Lung (tissue), 12 donors: ENCODE results near the gene CABLES2. TPM values are rescaled to one million over a fixed set of nuclear protein-coding genes. Genes with fewer than 3 reads are reported as not detected.

Experiments
- ATAC-seq: fragments of 200-7000 bp; cut with Tn5 transposase; one replicate; pipeline ENCODE4 v1.9.1; 2020; ENCODE audit warnings: moderate number of reproducible peaks; ENCODE audit not compliant: insufficient read depth, low FRiP score
- DNase-seq, 3 donors: peaks; one replicate each; pipeline ENCODE4 v3.0.0-alpha.2; 2013 to 2017
- H3K27ac ChIP-seq, 2 donors: one replicate each; pipeline ENCODE4 v1.5.1; 2013; ENCODE audit warnings: mild to moderate bottlenecking in 2 of 2, moderate library complexity in 2 of 2, control low read depth in 1 of 2, inconsistent platforms in 1 of 2, low read depth in 1 of 2, low read length in 1 of 2
- H3K27me3 ChIP-seq, 3 donors: one replicate each; pipeline ENCODE4 v1.5.1; 2013; ENCODE audit warnings: low read length in 2 of 3; ENCODE audit not compliant: control insufficient read depth in 3 of 3, insufficient read depth in 3 of 3
- H3K36me3 ChIP-seq, 4 donors: one replicate each; pipeline ENCODE4 v1.5.1; 2013; ENCODE audit warnings: low read length in 4 of 4, mild to moderate bottlenecking in 1 of 4, moderate library complexity in 1 of 4; ENCODE audit not compliant: control insufficient read depth in 4 of 4, insufficient read depth in 4 of 4
- H3K4me1 ChIP-seq, 5 donors: one replicate each; pipeline ENCODE4 v1.5.1; 2013; ENCODE audit warnings: low read length in 5 of 5, mild to moderate bottlenecking in 2 of 5, moderate library complexity in 1 of 5; ENCODE audit not compliant: control insufficient read depth in 5 of 5, insufficient read depth in 5 of 5
- H3K4me3 ChIP-seq: one replicate; pipeline ENCODE4 v1.5.1; 2013; ENCODE audit warnings: mild to moderate bottlenecking, control low read depth, moderate library complexity
- H3K9ac ChIP-seq, 2 donors: one replicate each; pipeline ENCODE4 v1.5.1; 2013; ENCODE audit warnings: low read length in 2 of 2, control low read depth in 1 of 2; ENCODE audit not compliant: insufficient read depth in 1 of 2
- H3K9me3 ChIP-seq, 4 donors: one replicate each; pipeline ENCODE4 v1.5.1; 2013; ENCODE audit warnings: low read length in 3 of 4, mild to moderate bottlenecking in 1 of 4, moderate library complexity in 1 of 4; ENCODE audit not compliant: control insufficient read depth in 4 of 4, insufficient read depth in 3 of 4
- CTCF ChIP-seq: IDR thresholded peaks from 2 replicates; pipeline ENCODE4 v1.5.1; 2012; ENCODE audit warnings: mild to moderate bottlenecking; ENCODE audit errors: control extremely low read depth, extremely low read depth
- WGBS, 2 donors: extraction: QIAGEN DNeasy Blood & Tissue Kit; methylation state at CpG; one replicate each; pipeline ENCODE4 v1.1.7; 2013; 5-methylcytosine and 5-hydroxymethylcytosine counted together
- polyA plus RNA-seq, 2 donors: library from polyadenylated mRNA; stranded (reverse); fragments of 200-250 nt; gene quantifications; one replicate each; pipeline ENCODE4 v1.2.1, GENCODE V29; 2013
- total RNA-seq, 2 donors: library from RNA; depleted of rRNA in 1 of 2; stranded (reverse); fragments of >200 nt in 1 of 2; gene quantifications; one replicate each; pipeline ENCODE4 v1.2.1, GENCODE V29; 2014 to 2021
- donor health status: control.
- donor health status: control.
- donor health status: Bipolar disorder and iron deficiency.
- donor health status: healthy.
- donor health status: DM: yes; HTN: yes; CAD: no.

CABLES2 gene
- total and polyA plus RNA-seq, 4 donors: 1.9 to 4.4 (median 3.6) TPM

GRCh38 chr20:62391165-62392076 is 15.7 kb downstream of the CABLES2 start:
- WGBS, 2 donors: 91% methylated on average over 43 to 44 of the region's 44 CpGs
- no peaks in the 10 kb centered on the region for H3K27me3 ChIP-seq
- peaks cover 0 to 10% (median 6%) of the 10 kb centered on the region in 5 donors for H3K4me1 ChIP-seq
- TF ChIP-seq CTCF: no peak
- H3K36me3 ChIP-seq: peaks cover 0 to 52% (median 29%) of the 10 kb centered on the region in 4 donors
- H3K9me3 ChIP-seq: no peaks in the 10 kb centered on the region
- H3K9ac ChIP-seq: no peak overlapping the region
- DNase-seq (no peak), ATAC-seq (no peak)
- no peak overlapping the region for H3K4me3 ChIP-seq
- no peak overlapping the region for H3K27ac ChIP-seq

GRCh38 chr20:62390317-62391164 is 16.5 kb downstream of the CABLES2 start:
- Histone ChIP-seq H3K27ac (no peak overlapping the region), H3K4me3 (no peak overlapping the region), H3K4me1 (peaks cover 2 to 18% (median 7%) of the 10 kb centered on the region in 5 donors), H3K27me3 (no peaks in the 10 kb centered on the region), H3K9ac (no peak overlapping the region), H3K36me3 (peaks cover 0 to 49% (median 29%) of the 10 kb centered on the region in 4 donors), H3K9me3 (no peaks in the 10 kb centered on the region)
- 89% methylated on average over 29 of the region's 29 CpGs for WGBS, 2 donors
- no peak for TF ChIP-seq CTCF
- ATAC-seq (no peak), DNase-seq (no peak)

- 76 to 81% methylated on average over 5 of the region's 5 CpGs for WGBS, 2 donors
- no peak for TF ChIP-seq CTCF
- no peak overlapping the region for H3K9ac ChIP-seq
- DNase-seq (no peak), ATAC-seq (no peak)
- H3K27me3 ChIP-seq: no peaks in the 10 kb centered on the region
- peaks cover 0 to 44% (median 28%) of the 10 kb centered on the region in 4 donors for H3K36me3 ChIP-seq
- no peak overlapping the region for H3K27ac ChIP-seq
- H3K9me3 ChIP-seq: no peaks in the 10 kb centered on the region
- H3K4me1 ChIP-seq: peaks cover 2 to 22% (median 7%) of the 10 kb centered on the region in 5 donors
- no peak overlapping the region for H3K4me3 ChIP-seq
Measured at GRCh38 chr20:62389601-62390087, 17.4 kb downstream of the CABLES2 start.
